Left kidney (tissue), 8 donors: ENCODE data around the gene HCK. TPM values are rescaled to one million over a fixed set of nuclear protein-coding genes. Genes with fewer than 3 reads are reported as not detected.

Experiments used
- DNase-seq: peaks from one replicate; pipeline ENCODE4 v3.0.0-alpha.2; 2013
- long read RNA-seq, 8 donors: transcript quantifications; one replicate each; lab custom pipeline, GENCODE V29; 2026
- polyA plus RNA-seq: library from polyadenylated mRNA; unstranded; fragments of 120-200 nt; gene quantifications from one replicate; pipeline ENCODE4 v1.2.1, GENCODE V29; 2013; ENCODE audit not compliant: insufficient read length

Gene HCK
- polyA plus RNA-seq: 1.8 TPM
- long read RNA-seq, donor 1, partial matches to known transcripts: 0 of 1 reads
- long read RNA-seq, donor 1, other reads (novel, unspliced or antisense): 0 of 1 reads
- long read RNA-seq, donor 2, partial matches to known transcripts: 0 of 2 reads
- long read RNA-seq, donor 2, other reads (novel, unspliced or antisense): 0 of 2 reads
- long read RNA-seq, donor 3: 0 reads
- long read RNA-seq, donor 4: 0 reads
- long read RNA-seq, donor 5, partial matches to known transcripts: 0 of 1 reads
- long read RNA-seq, donor 5, other reads (novel, unspliced or antisense): 0 of 1 reads
- long read RNA-seq, donor 6, partial matches to known transcripts: 0 of 1 reads
- long read RNA-seq, donor 6, other reads (novel, unspliced or antisense): 0 of 1 reads
- long read RNA-seq, donor 7: 0 reads
- long read RNA-seq, donor 8: 0 reads

GRCh38 chr20:32052090-32052777 lies at the start of gene HCK:
HCK (plus strand) TSS chr20:32052242.
- no peak for DNase-seq

GRCh38 chr20:32003325-32003724 lies 48.7 kb upstream of the HCK start:
- no peak for DNase-seq

GRCh38 chr20:32004963-32005362 lies 47.1 kb upstream of the HCK start:
- DNase-seq: no peak

- DNase-seq: no peak
Measured at GRCh38 chr20:32006053-32006452, 46.0 kb upstream of the HCK start.

GRCh38 chr20:32006841-32007786 lies 44.9 kb upstream of the HCK start:
- DNase-seq: no peak

GRCh38 chr20:32007787-32008616 lies 44.0 kb upstream of the HCK start:
- DNase-seq: no peak

GRCh38 chr20:32009564-32009963 lies 42.5 kb upstream of the HCK start:
- no peak for DNase-seq

- no peak for DNase-seq
Measured at GRCh38 chr20:32010101-32010500, 41.9 kb upstream of the HCK start, which contains the start of gene CCM2L. CCM2L (plus strand) TSS chr20:32010438; CDS start chr20:32010455, 17 bp downstream.

- DNase-seq: no peak
Measured at GRCh38 chr20:32010666-32011065, 41.4 kb upstream of the HCK start.

- DNase-seq: no peak
Measured at GRCh38 chr20:32012159-32012688, 39.8 kb upstream of the HCK start.

- DNase-seq: no peak
Measured at GRCh38 chr20:32013326-32013725, 38.7 kb upstream of the HCK start.

GRCh38 chr20:32017711-32018251 lies 34.3 kb upstream of the HCK start:
- no peak for DNase-seq

GRCh38 chr20:32018269-32019155 lies 33.5 kb upstream of the HCK start:
- peak; percentile 77 for DNase-seq

- DNase-seq: no peak
Measured at GRCh38 chr20:32019156-32019510, 32.9 kb upstream of the HCK start.

- DNase-seq: no peak
Measured at GRCh38 chr20:32019563-32020463, 32.2 kb upstream of the HCK start.

GRCh38 chr20:32021091-32021490 lies 31.0 kb upstream of the HCK start:
- DNase-seq: no peak

GRCh38 chr20:32024683-32025295 lies 27.3 kb upstream of the HCK start:
- DNase-seq: no peak

- DNase-seq: no peak
Measured at GRCh38 chr20:32027643-32028042, 24.4 kb upstream of the HCK start.
